ENCODE data around the gene GPR12. TPM values are rescaled to one million over a fixed set of nuclear protein-coding genes. Genes with fewer than 3 reads are reported as not detected.

Gene GPR12
- total and polyA plus RNA-seq, 10 of the 15 experiments (the other 5 are each of a cell fraction or from before 2014, with no cell fraction given), result not detected

DNA sequence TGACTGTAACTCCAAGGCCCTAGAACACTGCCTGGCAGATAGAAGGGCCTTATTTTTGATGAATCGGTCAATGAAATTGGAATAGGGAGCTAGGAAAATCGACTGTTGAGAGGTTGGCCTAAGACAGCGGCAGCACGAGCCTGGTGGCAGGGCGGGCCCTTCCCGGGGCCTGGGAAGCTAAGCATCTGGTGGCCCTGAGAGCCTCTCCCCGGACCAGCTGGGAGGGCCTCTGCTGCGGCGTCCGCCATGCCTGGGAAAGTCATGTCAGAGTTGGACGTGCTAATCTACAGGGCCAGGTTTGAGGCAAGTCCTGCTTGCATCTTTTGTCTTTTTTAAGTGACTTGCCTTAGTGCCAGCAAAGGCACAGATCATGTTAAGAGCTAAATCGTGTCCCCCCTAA lies 11.2 kb upstream of the GPR12 start (continued):
- no peak for TF ChIP-seq RB1 (IDR thresholded peaks at IDR 0.05; ENCODE audit: borderline replicate concordance)

DNA sequence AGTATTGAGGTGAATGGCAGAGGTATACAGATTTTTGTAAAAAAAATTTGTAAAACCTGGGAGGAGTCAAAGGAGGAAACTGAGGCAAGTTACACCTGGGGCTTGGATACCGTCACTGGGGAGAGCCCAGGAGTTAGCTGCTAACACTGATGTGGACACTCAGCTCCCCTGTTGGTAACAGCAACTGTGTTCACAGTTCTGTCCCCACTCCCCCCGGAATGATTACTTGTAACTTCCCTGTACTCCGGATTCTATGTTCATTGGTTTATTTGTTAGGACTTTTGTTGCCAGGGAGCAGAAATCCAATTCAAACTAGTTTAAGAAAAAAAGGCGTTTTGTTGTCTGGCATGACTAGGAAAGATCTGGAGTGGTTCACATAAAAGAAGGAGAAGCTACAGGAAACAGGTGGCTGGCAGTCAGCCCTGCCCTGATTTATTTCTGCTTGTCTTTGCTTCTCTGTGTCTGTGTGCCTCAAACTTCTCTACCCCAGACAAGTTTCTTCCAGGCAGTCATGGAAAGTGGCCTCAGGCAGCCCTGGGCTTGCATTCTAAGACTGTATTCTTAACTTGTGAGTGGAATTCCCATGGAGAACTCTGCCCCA lies 2.3 kb upstream of the GPR12 start:
- 7% methylated on average over 4 of the region's 4 CpGs for WGBS (ENCODE audit: insufficient coverage, insufficient replicate concordance, low lambda C conversion rate, missing lambda C conversion rate)
- no TSS peak for BruUV-seq (replicated peaks)

More for the DNA sequence above, 2.3 kb upstream of the GPR12 start:
- no peak overlapping the region for H2AFZ ChIP-seq (ENCODE audit: control insufficient read depth, low read depth, low read length)
- ATAC-seq (no peak), FAIRE-seq (no peak), DNase-seq (ENCODE audit: low read depth, low spot score) (no peak)
- ChIA-PET CTCF (no interaction called here), POLR2A (no interaction called here), RAD21 (ENCODE audit: unreplicated experiment) (no interaction called here), SMC1A (ENCODE audit: uncharacterized antibody, unreplicated experiment) (no interaction called here)
- H3K4me3 ChIP-seq, result no peak overlapping the region
- no peaks in the 10 kb centered on the region for H3K36me3 ChIP-seq (ENCODE audit: control insufficient read depth in 2 of 2, insufficient read depth in 2 of 2, low read length in 1 of 2)
- H3K4me1 ChIP-seq (ENCODE audit: control insufficient read depth, insufficient read depth, low read length), result no peaks in the 10 kb centered on the region
- intact Hi-C loops (cut with micrococcal nuclease; ENCODE audit: unreplicated experiment), result no loop called here
- H3K27ac ChIP-seq (ENCODE audit: control insufficient read depth, insufficient read depth), result no peak overlapping the region
- in situ Hi-C loops (cut with MboI), result no loop called here
- TF ChIP-seq RAD21 (IDR thresholded peaks at IDR 0.05; ENCODE audit: insufficient read depth, low read depth, low read length) (no peak), CHD4 (IDR thresholded peaks at IDR 0.05) (no peak), SREBF2 (IDR thresholded peaks at IDR 0.05; ENCODE audit: low read length) (no peak)
- TF ChIP-seq, protein P1, sequence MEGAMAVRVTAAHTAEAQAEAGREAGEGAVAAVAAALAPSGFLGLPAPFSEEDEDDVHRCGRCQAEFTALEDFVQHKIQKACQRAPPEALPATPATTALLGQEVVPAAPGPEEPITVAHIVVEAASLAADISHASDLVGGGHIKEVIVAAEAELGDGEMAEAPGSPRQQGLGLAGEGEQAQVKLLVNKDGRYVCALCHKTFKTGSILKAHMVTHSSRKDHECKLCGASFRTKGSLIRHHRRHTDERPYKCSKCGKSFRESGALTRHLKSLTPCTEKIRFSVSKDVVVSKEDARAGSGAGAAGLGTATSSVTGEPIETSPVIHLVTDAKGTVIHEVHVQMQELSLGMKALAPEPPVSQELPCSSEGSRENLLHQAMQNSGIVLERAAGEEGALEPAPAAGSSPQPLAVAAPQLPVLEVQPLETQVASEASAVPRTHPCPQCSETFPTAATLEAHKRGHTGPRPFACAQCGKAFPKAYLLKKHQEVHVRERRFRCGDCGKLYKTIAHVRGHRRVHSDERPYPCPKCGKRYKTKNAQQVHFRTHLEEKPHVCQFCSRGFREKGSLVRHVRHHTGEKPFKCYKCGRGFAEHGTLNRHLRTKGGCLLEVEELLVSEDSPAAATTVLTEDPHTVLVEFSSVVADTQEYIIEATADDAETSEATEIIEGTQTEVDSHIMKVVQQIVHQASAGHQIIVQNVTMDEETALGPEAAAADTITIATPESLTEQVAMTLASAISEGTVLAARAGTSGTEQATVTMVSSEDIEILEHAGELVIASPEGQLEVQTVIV (IDR thresholded peaks at IDR 0.05; ENCODE audit: borderline replicate concordance, partially characterized antibody), result no peak
- TF ChIP-seq, protein P2, sequence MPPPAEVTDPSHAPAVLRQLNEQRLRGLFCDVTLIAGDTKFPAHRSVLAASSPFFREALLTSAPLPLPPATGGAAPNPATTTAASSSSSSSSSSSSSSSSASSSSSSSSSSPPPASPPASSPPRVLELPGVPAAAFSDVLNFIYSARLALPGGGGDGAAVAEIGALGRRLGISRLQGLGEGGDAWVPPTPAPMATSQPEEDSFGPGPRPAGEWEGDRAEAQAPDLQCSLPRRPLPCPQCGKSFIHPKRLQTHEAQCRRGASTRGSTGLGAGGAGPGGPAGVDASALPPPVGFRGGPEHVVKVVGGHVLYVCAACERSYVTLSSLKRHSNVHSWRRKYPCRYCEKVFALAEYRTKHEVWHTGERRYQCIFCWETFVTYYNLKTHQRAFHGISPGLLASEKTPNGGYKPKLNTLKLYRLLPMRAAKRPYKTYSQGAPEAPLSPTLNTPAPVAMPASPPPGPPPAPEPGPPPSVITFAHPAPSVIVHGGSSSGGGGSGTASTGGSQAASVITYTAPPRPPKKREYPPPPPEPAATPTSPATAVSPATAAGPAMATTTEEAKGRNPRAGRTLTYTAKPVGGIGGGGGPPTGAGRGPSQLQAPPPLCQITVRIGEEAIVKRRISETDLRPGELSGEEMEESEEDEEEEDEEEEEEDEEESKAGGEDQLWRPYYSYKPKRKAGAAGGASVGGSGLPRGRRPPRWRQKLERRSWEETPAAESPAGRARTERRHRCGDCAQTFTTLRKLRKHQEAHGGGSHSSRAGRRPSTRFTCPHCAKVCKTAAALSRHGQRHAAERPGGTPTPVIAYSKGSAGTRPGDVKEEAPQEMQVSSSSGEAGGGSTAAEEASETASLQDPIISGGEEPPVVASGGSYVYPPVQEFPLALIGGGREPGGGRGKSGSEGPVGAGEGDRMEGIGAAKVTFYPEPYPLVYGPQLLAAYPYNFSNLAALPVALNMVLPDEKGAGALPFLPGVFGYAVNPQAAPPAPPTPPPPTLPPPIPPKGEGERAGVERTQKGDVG (CRISPR knock-in tag; IDR thresholded peaks at IDR 0.05), result no peak
- H3K9me3 ChIP-seq (replicated peaks; ENCODE audit: control insufficient read depth, insufficient read depth, low read length), result no peaks in the 10 kb centered on the region
- H3K27me3 ChIP-seq (replicated peaks in 1 of 2; ENCODE audit: control insufficient read depth in 2 of 2, insufficient read depth in 2 of 2, low read length in 1 of 2), result peaks cover 4 to 5% of the 10 kb centered on the region in 2 experiments; a peak in 3 of 4 replicates
- H4K20me1 ChIP-seq (ENCODE audit: control insufficient read depth, insufficient read depth), result no peaks in the 10 kb centered on the region
- no peaks in the 10 kb centered on the region for H3K79me2 ChIP-seq (ENCODE audit: control insufficient read depth, insufficient read depth, low read length)
- H3K9ac ChIP-seq (ENCODE audit: control insufficient read depth, insufficient read depth, low read length), result no peak overlapping the region
- H3K4me2 ChIP-seq (ENCODE audit: control insufficient read depth, insufficient read depth), result no peak overlapping the region

All from GM12878 (cell line).